DOHH2 (cell line): ENCODE results near the gene AFM.

Source experiments
- H3F3A ChIP-seq: fragments of 200-600 bp; sonication (generic), shearing (Covaris generic); 2 replicates; pipeline ENCODE4 v1.6.0; 2016; ENCODE audit warnings: antibody characterized with exemption, mild to moderate bottlenecking; ENCODE audit not compliant: control insufficient read depth, insufficient read depth
- H3K27ac ChIP-seq: fragments of 200-600 bp; sonication (generic); 2 replicates; pipeline ENCODE4 v1.5.1; 2014; ENCODE audit warnings: low read depth, mild to moderate bottlenecking, low read length, moderate library complexity
- H3K27me3 ChIP-seq: fragments of 200-600 bp; sonication (generic); 2 replicates; pipeline ENCODE4 v1.6.1; 2014; ENCODE audit warnings: mild to moderate bottlenecking, low read length, mixed read lengths; ENCODE audit not compliant: control insufficient read depth
- H3K36me3 ChIP-seq: fragments of 200-600 bp; sonication (generic); 2 replicates; pipeline ENCODE4 v1.6.1; 2014; ENCODE audit warnings: mild to moderate bottlenecking, low read length, moderate library complexity, mixed read lengths; ENCODE audit not compliant: control insufficient read depth
- H3K4me1 ChIP-seq: fragments of 200-600 bp; sonication (generic); 2 replicates; pipeline ENCODE4 v1.6.1; 2014; ENCODE audit warnings: mild to moderate bottlenecking, low read length, mixed read lengths; ENCODE audit not compliant: control insufficient read depth
- H3K4me2 ChIP-seq: fragments of 200-600 bp; sonication (generic); 2 replicates; pipeline ENCODE4 v1.6.0; 2014; ENCODE audit warnings: mild to moderate bottlenecking, low read length, moderate library complexity
- H3K4me3 ChIP-seq: fragments of 200-600 bp; sonication (generic); 2 replicates; pipeline ENCODE4 v1.5.1; 2014; ENCODE audit warnings: mild to moderate bottlenecking, low read length, mixed read lengths
- H3K79me2 ChIP-seq: fragments of 200-600 bp; sonication (generic); 2 replicates; pipeline ENCODE4 v1.6.1; 2014; ENCODE audit warnings: mild to moderate bottlenecking, low read length, mixed read lengths; ENCODE audit not compliant: control insufficient read depth
- H3K9me2 ChIP-seq: fragments of 200-600 bp; sonication (generic); replicated peaks from 2 replicates; pipeline ENCODE4 v1.6.1; 2014; ENCODE audit warnings: mild to moderate bottlenecking, low read length, mixed read lengths; ENCODE audit not compliant: control insufficient read depth
- H3K9me3 ChIP-seq: fragments of 200-600 bp; sonication (generic); 2 replicates; pipeline ENCODE4 v1.6.1; 2014; ENCODE audit warnings: antibody characterized with exemption, low read length, mixed read lengths; ENCODE audit not compliant: control insufficient read depth, insufficient read depth
- H4K20me1 ChIP-seq: fragments of 200-600 bp; sonication (generic); 2 replicates; pipeline ENCODE4 v1.6.0; 2014; ENCODE audit warnings: low read depth, mild to moderate bottlenecking, antibody characterized with exemption, low read length, moderate library complexity; ENCODE audit not compliant: control insufficient read depth, insufficient read depth
- EZH2phosphoT487 ChIP-seq: fragments of 200-600 bp; sonication (generic); IDR thresholded peaks from 2 replicates; pipeline ENCODE4 v1.6.1; 2017; ENCODE audit warnings: borderline replicate concordance, mild to moderate bottlenecking, antibody characterized with exemption, low read length, moderate library complexity, mixed read lengths
- TF ChIP-seq, protein P1 (sequence below): fragments of 200-600 bp; sonication (generic); IDR thresholded peaks from one replicate; pipeline ENCODE4 v1.5.1; 2014; ENCODE audit warnings: antibody characterized with exemption, mild to moderate bottlenecking, low read depth, low read length; ENCODE audit not compliant: poor library complexity, severe bottlenecking

The AFM gene

DNA sequence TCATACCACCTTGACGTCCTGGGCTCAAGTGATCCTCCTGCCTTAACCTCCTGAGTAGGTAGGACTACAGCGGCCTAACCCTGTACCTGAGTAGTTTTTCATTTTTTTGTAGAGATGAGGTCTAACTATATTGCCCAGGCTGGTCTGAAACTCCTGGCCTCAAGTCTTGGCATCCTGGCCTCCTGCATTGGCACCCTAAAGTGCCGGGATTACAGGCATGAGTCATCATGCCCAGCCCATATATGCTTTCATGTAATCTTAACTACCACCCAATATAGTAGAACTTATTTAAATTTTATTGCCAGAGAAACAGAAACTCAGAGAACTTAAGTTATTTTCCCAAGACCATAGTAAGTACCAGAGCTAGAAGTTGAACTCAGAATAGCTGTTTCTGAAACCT lies 27.1 kb downstream of the AFM start:
- H3K4me3 ChIP-seq = no peak overlapping the region
- H3K4me1 ChIP-seq = peaks cover 14% of the 10 kb centered on the region
- H3F3A ChIP-seq = no peaks in the 10 kb centered on the region
- no peaks in the 10 kb centered on the region for H3K27me3 ChIP-seq
- no peaks in the 10 kb centered on the region for H3K9me3 ChIP-seq
- no peak overlapping the region for H3K4me2 ChIP-seq
- no peaks in the 10 kb centered on the region for H3K9me2 ChIP-seq
- no peaks in the 10 kb centered on the region for H3K36me3 ChIP-seq
- H3K27ac ChIP-seq = no peak overlapping the region
- no peaks in the 10 kb centered on the region for H4K20me1 ChIP-seq
- TF ChIP-seq, protein P1, sequence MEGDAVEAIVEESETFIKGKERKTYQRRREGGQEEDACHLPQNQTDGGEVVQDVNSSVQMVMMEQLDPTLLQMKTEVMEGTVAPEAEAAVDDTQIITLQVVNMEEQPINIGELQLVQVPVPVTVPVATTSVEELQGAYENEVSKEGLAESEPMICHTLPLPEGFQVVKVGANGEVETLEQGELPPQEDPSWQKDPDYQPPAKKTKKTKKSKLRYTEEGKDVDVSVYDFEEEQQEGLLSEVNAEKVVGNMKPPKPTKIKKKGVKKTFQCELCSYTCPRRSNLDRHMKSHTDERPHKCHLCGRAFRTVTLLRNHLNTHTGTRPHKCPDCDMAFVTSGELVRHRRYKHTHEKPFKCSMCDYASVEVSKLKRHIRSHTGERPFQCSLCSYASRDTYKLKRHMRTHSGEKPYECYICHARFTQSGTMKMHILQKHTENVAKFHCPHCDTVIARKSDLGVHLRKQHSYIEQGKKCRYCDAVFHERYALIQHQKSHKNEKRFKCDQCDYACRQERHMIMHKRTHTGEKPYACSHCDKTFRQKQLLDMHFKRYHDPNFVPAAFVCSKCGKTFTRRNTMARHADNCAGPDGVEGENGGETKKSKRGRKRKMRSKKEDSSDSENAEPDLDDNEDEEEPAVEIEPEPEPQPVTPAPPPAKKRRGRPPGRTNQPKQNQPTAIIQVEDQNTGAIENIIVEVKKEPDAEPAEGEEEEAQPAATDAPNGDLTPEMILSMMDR = no peak
- TF ChIP-seq EZH2phosphoT487 = no peak
- H3K79me2 ChIP-seq = no peaks in the 10 kb centered on the region

DNA sequence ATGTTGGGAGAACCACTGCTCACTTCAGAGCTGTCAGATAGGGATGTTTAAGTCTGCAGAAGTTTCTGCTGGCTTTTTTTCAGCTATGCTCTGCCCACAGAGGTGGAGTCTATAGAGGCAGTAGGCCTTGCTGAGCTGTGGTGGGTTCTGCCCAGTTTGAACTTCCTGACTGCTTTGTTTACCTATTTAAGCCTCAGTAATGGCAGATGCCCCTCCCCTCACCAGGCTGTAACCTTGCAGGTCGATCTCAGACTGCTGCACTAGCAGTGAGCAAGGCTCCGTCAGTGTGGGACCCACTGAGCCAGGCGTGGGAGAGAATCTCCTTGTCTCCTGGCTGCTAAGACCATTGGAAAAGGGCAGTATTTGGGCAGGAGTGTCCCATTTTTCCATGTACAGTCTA lies 36.8 kb downstream of the AFM start:
- no peaks in the 10 kb centered on the region for H3K79me2 ChIP-seq
- no peak overlapping the region for H3K4me2 ChIP-seq
- H3K9me2 ChIP-seq = no peaks in the 10 kb centered on the region
- H4K20me1 ChIP-seq = no peaks in the 10 kb centered on the region
- no peak overlapping the region for H3K27ac ChIP-seq
- peaks cover 7% of the 10 kb centered on the region for H3K4me1 ChIP-seq
- TF ChIP-seq, protein P1 = no peak
- TF ChIP-seq EZH2phosphoT487 = no peak
- no peaks in the 10 kb centered on the region for H3K27me3 ChIP-seq
- no peaks in the 10 kb centered on the region for H3K36me3 ChIP-seq
- no peaks in the 10 kb centered on the region for H3F3A ChIP-seq
- H3K4me3 ChIP-seq = no peak overlapping the region
- H3K9me3 ChIP-seq = no peaks in the 10 kb centered on the region

DNA sequence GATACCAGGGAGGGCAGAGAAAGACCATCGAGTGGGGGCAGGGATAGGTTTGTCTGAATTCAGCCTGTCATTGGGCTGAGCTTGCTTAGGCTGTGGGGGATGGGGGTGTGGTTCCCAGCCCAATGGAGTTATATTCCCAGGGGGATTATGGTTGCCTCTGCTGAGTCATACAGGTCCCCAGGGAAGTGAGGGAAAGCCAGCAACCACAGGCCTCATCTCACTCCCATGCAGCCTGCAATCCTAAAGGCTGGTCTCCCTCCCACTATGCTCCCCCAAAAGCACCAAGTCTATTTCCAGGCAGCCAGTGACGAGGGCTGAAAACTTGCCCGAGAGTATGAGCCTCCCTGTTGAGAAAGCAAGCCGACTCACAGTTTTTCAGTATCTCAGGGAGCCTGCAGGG lies 39.3 kb downstream of the AFM start:
- H3K9me3 ChIP-seq = no peaks in the 10 kb centered on the region
- H3K27me3 ChIP-seq = no peaks in the 10 kb centered on the region
- no peaks in the 10 kb centered on the region for H3K36me3 ChIP-seq
- H3K9me2 ChIP-seq = no peaks in the 10 kb centered on the region
- peaks cover 7% of the 10 kb centered on the region for H3K4me1 ChIP-seq
- H3K27ac ChIP-seq = no peak overlapping the region
- H3K4me2 ChIP-seq = no peak overlapping the region
- no peaks in the 10 kb centered on the region for H3F3A ChIP-seq
- H3K79me2 ChIP-seq = no peaks in the 10 kb centered on the region
- H3K4me3 ChIP-seq = no peak overlapping the region
- TF ChIP-seq, protein P1 = no peak
- TF ChIP-seq EZH2phosphoT487 = no peak
- H4K20me1 ChIP-seq = no peaks in the 10 kb centered on the region

DNA sequence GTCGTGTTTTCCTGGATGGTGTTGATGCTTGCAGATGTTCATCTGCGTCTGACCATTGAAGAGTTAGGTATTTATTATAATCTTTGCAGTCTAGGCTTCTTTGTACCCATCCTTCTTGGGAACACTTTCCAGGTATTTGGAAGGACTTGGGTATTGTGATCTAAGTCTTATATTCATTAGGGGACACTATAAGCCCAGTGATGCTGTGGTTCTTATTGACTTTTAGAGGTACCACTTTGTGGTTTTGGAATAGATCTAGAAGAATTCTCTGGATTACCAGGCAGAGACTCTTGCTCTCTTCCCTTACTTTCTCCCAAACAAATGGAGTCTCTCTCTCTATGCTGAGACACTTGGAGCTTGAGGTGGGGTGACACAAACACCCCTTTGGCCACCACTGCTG lies 41.6 kb downstream of the AFM start:
- no peak for TF ChIP-seq EZH2phosphoT487
- TF ChIP-seq, protein P1 = no peak
- no peaks in the 10 kb centered on the region for H3K9me3 ChIP-seq
- H3K4me3 ChIP-seq = no peak overlapping the region
- H3K27me3 ChIP-seq = no peaks in the 10 kb centered on the region
- H3K79me2 ChIP-seq = no peaks in the 10 kb centered on the region
- H3K4me1 ChIP-seq = peaks cover 11% of the 10 kb centered on the region
- no peaks in the 10 kb centered on the region for H3K9me2 ChIP-seq
- no peaks in the 10 kb centered on the region for H4K20me1 ChIP-seq
- H3K4me2 ChIP-seq = no peak overlapping the region
- H3F3A ChIP-seq = no peaks in the 10 kb centered on the region
- H3K27ac ChIP-seq = no peak overlapping the region
- no peaks in the 10 kb centered on the region for H3K36me3 ChIP-seq
